ENCODE measurements around the gene BAMBI. TPM values are rescaled to one million over a fixed set of nuclear protein-coding genes. Genes with fewer than 3 reads are reported as not detected.

BAMBI gene
- total and polyA plus RNA-seq, 2 of the 8 experiments (the other 6 are each of a cell fraction or from before 2014, with no cell fraction given) = 5.6 to 26.4 TPM

GRCh38 chr10:28666751-28667467 lies 10.4 kb upstream of the BAMBI start (continued):
- no peak for TF ChIP-seq MAFK (IDR thresholded peaks at IDR 0.05; ENCODE audit: low read depth, low read length)
- no peak for TF ChIP-seq RXRA (IDR thresholded peaks at IDR 0.05; ENCODE audit: insufficient read depth, low read depth, low read length)
- TF ChIP-seq SRF (IDR thresholded peaks at IDR 0.05; ENCODE audit: low read depth, low read length) = no peak
- no peak for TF ChIP-seq TEAD4 (IDR thresholded peaks at IDR 0.05; ENCODE audit: low read depth, low read length)
- no peak for TF ChIP-seq SP2 (IDR thresholded peaks at IDR 0.05; ENCODE audit: low read length)
- no peak for TF ChIP-seq CREB1 (IDR thresholded peaks at IDR 0.05)
- TF ChIP-seq ATF3 (IDR thresholded peaks at IDR 0.05; ENCODE audit: insufficient read depth, low read depth, low read length) = no peak
- TF ChIP-seq SP4 (IDR thresholded peaks at IDR 0.05; ENCODE audit: low read length) = no peak

Data from H1 (cell line).